DND-41 (cell line): ENCODE data around the gene GAS1.

Experiments used
- CTCF ChIP-seq: IDR thresholded peaks from 2 replicates; pipeline ENCODE4 v1.5.1; 2012; ENCODE audit warnings: borderline replicate concordance, low read length, moderate library complexity, mild to moderate bottlenecking; ENCODE audit not compliant: poor library complexity, severe bottlenecking; ENCODE audit errors: extremely low read depth
- EZH2 ChIP-seq: IDR thresholded peaks from 3 replicates; pipeline ENCODE4 v1.6.1; 2012; ENCODE audit warnings: borderline replicate concordance, low read depth, mild to moderate bottlenecking, moderate library complexity, low read length, inconsistent platforms; ENCODE audit not compliant: severe bottlenecking

GRCh38 chr9:86975036-86975435, 27.7 kb upstream of the GAS1 start:
- TF ChIP-seq CTCF = no peak
- TF ChIP-seq EZH2 = no peak
